BE2C (cell line): ENCODE results near the gene BTRC.

ENCODE experiments used
- DNase-seq: peaks from one replicate; pipeline ENCODE4 v3.0.0-alpha.2; 2020
- H3K27me3 ChIP-seq: fragments of 250-450 bp; sonication (Bioruptor Pico); 2 replicates; pipeline ENCODE4 v1.5.1; 2020; ENCODE audit warnings: mild to moderate bottlenecking
- H3K36me3 ChIP-seq: fragments of 250-450 bp; sonication (Bioruptor Pico); 2 replicates; pipeline ENCODE4 v1.5.1; 2020; ENCODE audit warnings: mild to moderate bottlenecking
- H3K4me1 ChIP-seq: fragments of 250-450 bp; sonication (Bioruptor Pico); 2 replicates; pipeline ENCODE4 v1.5.1; 2020
- H3K4me3 ChIP-seq: 2 replicates; pipeline ENCODE4 v1.5.1; 2011; ENCODE audit warnings: low read depth, low read length
- H3K9me3 ChIP-seq: fragments of 250-450 bp; sonication (Bioruptor Pico); 2 replicates; pipeline ENCODE4 v1.5.1; 2020
- TF ChIP-seq, protein P1 (sequence below): IDR thresholded peaks from 2 replicates; pipeline ENCODE4 v1.5.1; 2012; ENCODE audit warnings: mild to moderate bottlenecking, low read depth, low read length

The BTRC gene

DNA sequence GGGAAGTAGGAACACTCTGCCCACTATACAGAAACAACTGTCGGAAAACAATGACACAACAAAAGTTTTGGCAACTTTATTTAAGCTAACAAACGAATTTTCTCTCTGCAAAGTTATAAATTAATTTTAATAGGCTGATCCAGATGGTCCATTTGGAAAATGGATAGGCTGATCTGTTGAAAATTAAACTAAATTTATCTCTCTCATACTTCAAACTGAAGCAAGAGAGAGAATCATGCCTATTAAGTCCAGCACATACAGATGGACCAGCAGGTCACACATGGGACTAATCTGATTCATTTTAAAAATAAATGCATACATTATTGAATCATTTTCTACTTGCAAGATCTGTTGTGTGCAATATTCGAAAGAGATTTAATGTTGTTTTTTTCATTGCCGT lies 110.1 kb downstream of the BTRC start:
- Histone ChIP-seq H3K4me1 (peaks cover 9% of the 10 kb centered on the region; the same call in 1 of the 2 replicates), H3K4me3 (no peak overlapping the region), H3K36me3 (no peaks in the 10 kb centered on the region), H3K9me3 (no peaks in the 10 kb centered on the region), H3K27me3 (no peaks in the 10 kb centered on the region)
- DNase-seq, result no peak
- TF ChIP-seq, protein P1, sequence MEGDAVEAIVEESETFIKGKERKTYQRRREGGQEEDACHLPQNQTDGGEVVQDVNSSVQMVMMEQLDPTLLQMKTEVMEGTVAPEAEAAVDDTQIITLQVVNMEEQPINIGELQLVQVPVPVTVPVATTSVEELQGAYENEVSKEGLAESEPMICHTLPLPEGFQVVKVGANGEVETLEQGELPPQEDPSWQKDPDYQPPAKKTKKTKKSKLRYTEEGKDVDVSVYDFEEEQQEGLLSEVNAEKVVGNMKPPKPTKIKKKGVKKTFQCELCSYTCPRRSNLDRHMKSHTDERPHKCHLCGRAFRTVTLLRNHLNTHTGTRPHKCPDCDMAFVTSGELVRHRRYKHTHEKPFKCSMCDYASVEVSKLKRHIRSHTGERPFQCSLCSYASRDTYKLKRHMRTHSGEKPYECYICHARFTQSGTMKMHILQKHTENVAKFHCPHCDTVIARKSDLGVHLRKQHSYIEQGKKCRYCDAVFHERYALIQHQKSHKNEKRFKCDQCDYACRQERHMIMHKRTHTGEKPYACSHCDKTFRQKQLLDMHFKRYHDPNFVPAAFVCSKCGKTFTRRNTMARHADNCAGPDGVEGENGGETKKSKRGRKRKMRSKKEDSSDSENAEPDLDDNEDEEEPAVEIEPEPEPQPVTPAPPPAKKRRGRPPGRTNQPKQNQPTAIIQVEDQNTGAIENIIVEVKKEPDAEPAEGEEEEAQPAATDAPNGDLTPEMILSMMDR, result no peak

DNA sequence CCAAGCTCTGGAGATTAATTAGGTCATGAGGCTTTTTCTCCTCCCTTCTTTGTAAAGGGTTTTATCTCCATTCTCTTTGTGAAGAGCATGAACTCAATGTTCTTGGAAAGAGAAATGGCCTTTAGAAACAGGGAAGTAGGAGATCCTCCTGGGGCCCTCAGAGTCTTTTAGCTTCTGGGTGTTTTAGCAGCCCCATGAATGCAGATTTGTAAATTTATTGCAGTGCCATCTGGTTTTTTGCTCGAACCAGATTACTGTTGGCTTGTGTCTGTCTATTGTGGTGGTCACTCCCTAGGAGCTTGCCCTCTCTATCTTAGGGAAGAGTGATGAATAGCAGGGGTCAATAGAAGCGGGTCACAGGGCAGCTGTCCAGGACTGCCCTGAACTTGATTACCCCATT lies 110.6 kb downstream of the BTRC start:
- H3K4me1 ChIP-seq, result peaks cover 9% of the 10 kb centered on the region; the same call in 1 of the 2 replicates
- H3K36me3 ChIP-seq, result no peaks in the 10 kb centered on the region
- TF ChIP-seq, protein P1, result no peak
- no peaks in the 10 kb centered on the region for H3K9me3 ChIP-seq
- no peaks in the 10 kb centered on the region for H3K27me3 ChIP-seq
- no peak overlapping the region for H3K4me3 ChIP-seq
- peak; percentile 10 for DNase-seq

DNA sequence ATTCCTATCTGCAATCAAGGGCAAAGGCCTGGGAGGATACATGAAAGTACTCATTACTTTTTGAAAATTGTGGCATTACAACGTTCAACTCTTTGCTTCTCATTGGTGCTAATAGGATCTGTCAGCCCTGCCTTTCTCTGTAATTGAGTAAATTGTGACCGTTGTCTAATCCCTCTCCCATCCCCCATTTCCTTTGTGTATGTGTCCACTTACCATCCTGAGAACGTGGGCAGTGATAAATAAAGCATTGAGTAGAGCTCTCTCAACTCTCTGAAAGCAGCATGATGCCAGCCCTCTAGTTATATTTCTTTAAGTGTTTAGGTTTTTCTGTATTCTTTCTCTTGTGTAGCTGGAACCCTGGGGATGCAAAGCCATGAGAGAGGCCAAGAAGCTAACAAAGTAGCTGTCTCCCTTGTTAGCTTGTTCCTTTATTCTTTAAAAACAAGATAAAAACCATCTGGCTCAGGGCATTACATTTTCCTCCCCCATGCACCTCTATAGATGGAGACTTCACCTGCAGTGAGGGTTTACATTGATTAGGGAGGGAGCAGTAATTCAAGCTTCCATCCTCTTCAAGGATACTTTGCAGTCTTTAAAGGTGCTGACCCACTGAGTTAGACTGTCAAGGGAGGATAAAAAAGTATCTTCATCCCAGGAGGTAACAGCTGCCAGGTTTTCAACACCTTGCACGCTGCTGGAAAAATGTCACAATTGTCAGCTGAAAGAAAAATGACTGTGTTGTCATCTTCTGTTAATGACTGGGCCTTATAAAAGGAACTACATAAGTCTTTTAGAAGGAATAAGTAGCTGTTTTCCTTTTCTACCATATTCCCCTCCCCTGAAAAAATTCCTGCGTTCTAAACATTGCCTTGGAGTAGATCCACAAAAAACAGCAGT lies 112.3 kb downstream of the BTRC start:
- H3K36me3 ChIP-seq, result no peaks in the 10 kb centered on the region
- H3K4me1 ChIP-seq, result peaks cover 9% of the 10 kb centered on the region; the same call in 1 of the 2 replicates
- no peaks in the 10 kb centered on the region for H3K27me3 ChIP-seq
- H3K4me3 ChIP-seq, result no peak overlapping the region
- no peaks in the 10 kb centered on the region for H3K9me3 ChIP-seq
- TF ChIP-seq, protein P1, result no peak
- no peak for DNase-seq

DNA sequence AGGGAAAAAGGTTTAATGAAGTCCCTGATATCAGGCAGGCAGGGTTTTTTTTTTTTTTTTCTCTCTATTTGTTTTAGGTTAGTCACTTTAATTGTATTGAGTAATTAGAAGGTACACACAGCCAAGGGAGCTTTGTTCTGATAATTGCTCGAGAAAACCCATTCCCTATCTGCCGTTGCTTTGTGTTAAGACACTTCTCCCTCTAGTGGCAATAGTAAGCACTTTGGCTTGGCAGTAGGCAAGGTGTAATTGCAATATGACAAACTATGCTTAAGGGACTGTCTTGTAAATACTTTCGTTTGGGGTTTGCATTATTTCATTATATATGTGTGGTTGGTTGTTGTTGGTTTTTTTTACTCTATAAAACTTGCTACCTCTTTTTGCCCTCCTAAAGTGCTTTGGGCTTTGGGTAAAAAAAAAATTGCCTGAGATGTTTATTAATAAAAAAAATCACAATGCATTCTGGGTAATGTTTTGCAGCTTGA lies 113.4 kb downstream of the BTRC start:
- Histone ChIP-seq H3K4me1 (peaks cover 9% of the 10 kb centered on the region; the same call in 1 of the 2 replicates), H3K36me3 (no peaks in the 10 kb centered on the region), H3K4me3 (peak overlapping the region; percentile 21), H3K27me3 (no peaks in the 10 kb centered on the region), H3K9me3 (no peaks in the 10 kb centered on the region)
- TF ChIP-seq, protein P1, result peak; percentile 92
- DNase-seq, result peak; percentile 33

DNA sequence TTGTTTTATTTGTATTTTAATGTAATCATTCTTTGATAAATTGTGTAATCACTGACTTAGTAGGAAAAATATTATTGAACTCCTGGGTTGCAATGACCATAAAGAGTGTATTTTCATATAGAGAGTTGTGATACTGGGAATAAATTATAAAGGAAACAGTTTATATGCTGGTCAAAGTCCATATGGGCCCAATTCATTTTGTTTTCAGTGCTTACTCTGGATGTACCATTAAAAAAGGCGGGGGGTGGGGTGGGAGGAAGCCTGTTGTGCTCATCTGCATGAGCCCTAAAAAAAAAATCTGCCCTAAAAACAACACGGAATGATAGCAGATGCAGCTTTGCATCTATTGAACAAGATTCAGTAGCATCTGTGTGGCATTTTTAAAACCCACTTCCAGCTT lies 114.2 kb downstream of the BTRC start:
- Histone ChIP-seq H3K36me3 (no peaks in the 10 kb centered on the region), H3K27me3 (no peaks in the 10 kb centered on the region), H3K9me3 (no peaks in the 10 kb centered on the region), H3K4me1 (peaks cover 9% of the 10 kb centered on the region; the same call in 1 of the 2 replicates), H3K4me3 (no peak overlapping the region)
- TF ChIP-seq, protein P1, result no peak
- no peak for DNase-seq

DNA sequence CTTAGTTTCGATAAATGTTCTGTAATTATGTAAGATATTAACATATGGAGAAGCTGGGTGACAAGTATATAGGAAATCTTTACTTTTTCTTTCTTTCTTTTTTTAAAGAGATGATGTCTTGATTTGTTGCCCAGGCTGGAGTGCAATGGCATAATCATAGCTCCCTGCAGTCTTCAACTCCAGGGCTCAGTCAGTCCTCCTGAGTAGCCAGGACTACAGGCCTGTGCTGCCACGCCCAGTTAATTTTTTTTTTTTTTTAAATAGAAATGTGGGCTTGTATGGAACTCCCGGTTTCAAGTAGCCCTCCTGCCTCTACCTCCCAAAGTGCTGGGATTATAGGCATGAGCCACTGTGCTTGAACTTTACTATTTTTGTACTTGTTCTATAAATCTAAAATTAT lies 122.4 kb downstream of the BTRC start:
- no peak for DNase-seq
- Histone ChIP-seq H3K9me3 (no peaks in the 10 kb centered on the region), H3K27me3 (no peaks in the 10 kb centered on the region), H3K4me3 (no peak overlapping the region), H3K36me3 (no peaks in the 10 kb centered on the region), H3K4me1 (no peaks in the 10 kb centered on the region)
- TF ChIP-seq, protein P1, result no peak
